VCaP (cell line): ENCODE results near the gene ATRN.

ENCODE experiments used
- H3K27ac ChIP-seq: fragments of 450-650 bp; 2 replicates; pipeline ENCODE4 v1.5.1; 2017
- TF ChIP-seq, protein P1 (sequence below): fragments of 450-650 bp; conservative IDR thresholded peaks from 2 replicates; pipeline ENCODE4 v1.5.1; 2017; ENCODE audit warnings: mild to moderate bottlenecking, moderate library complexity

The ATRN gene

DNA sequence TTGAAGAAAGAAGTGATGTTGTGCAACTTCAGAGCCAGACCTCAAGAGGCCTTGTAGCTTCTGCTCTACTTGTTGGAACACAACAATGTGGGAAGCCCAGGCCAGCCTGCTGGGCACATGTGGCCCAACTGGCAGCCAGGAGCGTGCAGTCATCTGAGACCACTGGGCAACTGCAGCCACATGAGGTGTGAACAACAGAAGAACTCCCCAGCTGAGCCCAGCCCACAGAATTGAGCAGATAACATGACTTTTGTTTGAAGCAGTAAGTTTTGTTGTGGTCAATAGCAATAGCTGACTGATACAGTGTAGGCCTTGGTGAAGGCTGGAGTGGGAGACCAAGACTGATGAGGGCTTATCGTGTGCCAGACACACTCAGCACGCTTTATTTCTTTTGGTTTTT, 219.6 kb downstream of the ATRN start:
- H3K27ac ChIP-seq = no peak overlapping the region
- TF ChIP-seq, protein P1, sequence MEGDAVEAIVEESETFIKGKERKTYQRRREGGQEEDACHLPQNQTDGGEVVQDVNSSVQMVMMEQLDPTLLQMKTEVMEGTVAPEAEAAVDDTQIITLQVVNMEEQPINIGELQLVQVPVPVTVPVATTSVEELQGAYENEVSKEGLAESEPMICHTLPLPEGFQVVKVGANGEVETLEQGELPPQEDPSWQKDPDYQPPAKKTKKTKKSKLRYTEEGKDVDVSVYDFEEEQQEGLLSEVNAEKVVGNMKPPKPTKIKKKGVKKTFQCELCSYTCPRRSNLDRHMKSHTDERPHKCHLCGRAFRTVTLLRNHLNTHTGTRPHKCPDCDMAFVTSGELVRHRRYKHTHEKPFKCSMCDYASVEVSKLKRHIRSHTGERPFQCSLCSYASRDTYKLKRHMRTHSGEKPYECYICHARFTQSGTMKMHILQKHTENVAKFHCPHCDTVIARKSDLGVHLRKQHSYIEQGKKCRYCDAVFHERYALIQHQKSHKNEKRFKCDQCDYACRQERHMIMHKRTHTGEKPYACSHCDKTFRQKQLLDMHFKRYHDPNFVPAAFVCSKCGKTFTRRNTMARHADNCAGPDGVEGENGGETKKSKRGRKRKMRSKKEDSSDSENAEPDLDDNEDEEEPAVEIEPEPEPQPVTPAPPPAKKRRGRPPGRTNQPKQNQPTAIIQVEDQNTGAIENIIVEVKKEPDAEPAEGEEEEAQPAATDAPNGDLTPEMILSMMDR = no peak

DNA sequence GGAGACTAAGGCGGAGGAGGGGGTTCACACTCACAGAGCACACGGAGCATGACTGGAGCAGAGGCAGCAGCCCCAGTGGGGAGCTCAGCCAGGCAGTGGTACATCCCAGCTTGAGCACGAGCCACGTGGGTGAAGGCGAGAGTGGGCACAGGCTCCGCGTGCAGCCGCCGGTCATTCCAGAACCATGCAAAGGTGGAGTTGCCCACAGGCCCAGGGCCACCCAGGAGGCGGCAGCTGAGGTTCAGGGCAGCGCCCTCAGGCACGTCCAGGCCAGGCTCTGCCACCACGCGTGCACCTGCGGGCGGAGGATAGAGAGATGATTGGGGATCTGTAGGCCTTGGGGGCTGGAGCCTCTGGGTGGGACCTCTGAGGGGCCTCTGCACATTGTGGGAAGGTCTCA, 220.5 kb downstream of the ATRN start:
- TF ChIP-seq, protein P1 = no peak

DNA sequence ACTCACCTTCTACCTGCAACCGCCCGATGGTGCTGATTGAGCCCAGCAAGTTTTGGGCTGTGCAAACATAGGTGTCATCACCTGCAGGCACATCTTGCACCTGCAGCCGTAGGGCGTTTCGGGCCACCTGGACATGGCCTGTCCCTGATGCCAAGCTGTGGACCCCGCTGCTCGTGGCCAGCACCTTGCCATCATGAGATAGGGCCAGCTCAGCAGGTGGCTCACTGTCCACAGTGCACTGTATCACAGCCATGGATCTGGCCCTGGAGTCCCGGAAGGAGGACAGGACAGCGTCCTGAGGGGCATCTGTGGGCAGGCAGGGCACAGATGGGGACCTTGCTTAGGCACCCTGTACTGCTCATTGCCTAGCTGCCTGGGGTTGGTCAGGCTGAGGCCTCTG, 221.1 kb downstream of the ATRN start:
- H3K27ac ChIP-seq = no peak overlapping the region
- TF ChIP-seq, protein P1 = no peak

More for the DNA sequence above, 220.5 kb downstream of the ATRN start:
- no peak overlapping the region for H3K27ac ChIP-seq

DNA sequence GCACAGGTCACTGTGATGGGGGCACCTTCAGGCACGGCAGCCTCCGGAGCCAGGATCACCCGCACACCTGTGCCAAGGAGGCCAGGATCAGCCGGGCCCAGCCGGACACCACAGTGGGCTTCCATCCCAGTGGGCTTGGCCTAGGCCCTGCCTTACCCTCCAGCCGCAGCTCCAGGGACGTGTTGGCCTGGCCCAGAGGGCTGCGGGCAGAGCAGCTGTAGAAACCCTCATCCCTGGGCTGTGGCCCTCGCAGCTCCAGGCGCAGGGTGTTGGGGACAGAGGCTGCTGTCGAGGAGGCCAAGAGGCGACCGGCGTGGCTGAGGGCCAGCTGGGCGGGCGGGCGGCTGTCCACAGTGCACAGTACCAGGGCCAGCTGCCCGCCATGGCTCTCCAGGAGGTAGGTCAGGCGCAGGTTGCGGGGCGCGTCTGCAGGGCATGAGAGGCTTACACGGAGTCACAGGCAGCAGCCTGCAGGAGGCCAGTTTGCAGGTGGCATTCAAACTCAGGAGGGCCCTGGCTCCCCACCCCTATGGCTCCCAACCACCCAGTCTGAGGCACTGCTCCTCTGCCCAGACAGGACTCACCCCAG, 222.0 kb downstream of the ATRN start:
- TF ChIP-seq, protein P1 = no peak
- H3K27ac ChIP-seq = no peak overlapping the region

DNA sequence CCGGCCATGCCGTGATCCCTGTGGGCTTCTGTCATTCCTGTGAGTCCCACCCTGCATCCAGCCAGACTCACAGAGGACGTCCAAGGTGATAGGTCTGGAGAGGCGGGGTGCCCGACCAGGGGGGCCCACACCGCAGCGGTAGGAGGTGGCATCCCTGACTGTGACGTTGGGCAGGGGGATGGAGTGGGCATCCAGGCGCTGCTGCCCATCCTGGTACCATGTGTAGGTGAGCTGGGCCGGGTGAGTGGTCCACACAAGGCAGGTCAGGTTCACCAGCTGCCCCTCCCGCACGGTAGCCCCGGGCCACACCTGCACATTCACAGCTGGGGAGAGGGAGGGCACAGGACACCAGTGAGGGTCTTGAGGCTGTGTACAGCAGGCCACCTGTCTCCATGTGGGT, 222.6 kb downstream of the ATRN start:
- TF ChIP-seq, protein P1 = no peak
- H3K27ac ChIP-seq = no peak overlapping the region

DNA sequence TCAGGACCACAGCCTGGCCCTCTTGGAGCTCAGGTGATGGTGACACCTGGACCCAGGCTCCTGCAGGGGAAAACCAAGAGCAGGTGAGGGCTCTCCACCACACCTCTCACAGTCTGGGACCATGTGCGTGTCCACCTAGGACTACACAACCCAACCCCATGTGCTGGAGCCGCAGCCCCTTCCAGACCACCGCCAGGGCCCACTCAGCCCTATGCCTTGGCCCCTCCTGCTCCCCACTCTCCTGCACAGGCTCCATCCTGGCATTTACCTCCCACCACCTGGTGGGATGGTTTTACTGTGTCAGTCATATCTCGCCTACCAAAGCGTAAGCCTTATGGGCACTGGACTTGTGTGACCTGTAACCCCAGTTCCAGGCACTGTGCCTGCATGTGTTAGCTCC, 224.0 kb downstream of the ATRN start:
- TF ChIP-seq, protein P1 = no peak
- H3K27ac ChIP-seq = no peak overlapping the region

DNA sequence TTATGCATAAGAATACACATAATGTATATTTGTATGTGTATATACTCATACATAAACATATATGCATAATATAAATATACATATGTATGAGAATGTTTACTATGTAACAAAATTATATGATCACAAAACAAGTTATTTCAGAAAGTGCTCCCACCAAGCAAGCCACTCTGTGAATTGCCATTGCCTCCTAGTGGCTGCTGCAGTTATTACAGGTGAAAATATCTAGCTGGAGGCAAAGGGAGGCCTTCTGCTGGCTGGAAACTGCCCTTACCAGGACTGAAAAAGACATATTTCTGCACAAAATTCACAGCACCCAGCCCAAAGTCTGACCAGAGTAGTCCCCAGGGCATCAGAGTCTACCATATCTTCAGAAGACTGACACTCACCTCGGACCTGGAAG, 225.4 kb downstream of the ATRN start:
- TF ChIP-seq, protein P1 = no peak; the same call in 1 of the 2 replicates
- H3K27ac ChIP-seq = no peak overlapping the region
